Upper lobe of left lung (tissue), 6 donors: ENCODE data around the gene PRAC2. TPM values are rescaled to one million over a fixed set of nuclear protein-coding genes. Genes with fewer than 3 reads are reported as not detected.

ENCODE experiments used
- ATAC-seq, 2 donors: fragments of 200-7000 bp; cut with Tn5 transposase; one replicate each; pipeline ENCODE4 v1.9.1; 2022; ENCODE audit warnings: mild to moderate bottlenecking in 2 of 2, moderate library complexity in 2 of 2; ENCODE audit not compliant: low FRiP score in 2 of 2
- DNase-seq, 2 donors: peaks; one replicate each; pipeline ENCODE4 v3.0.0-alpha.2; 2019 to 2020
- H3K27ac ChIP-seq, 4 donors: fragments of 200-600 bp; sonication (generic); one replicate each; pipeline ENCODE4 v1.5.1; 2016 to 2019
- H3K27me3 ChIP-seq, 4 donors: fragments of 200-600 bp; sonication (generic); one replicate each; pipeline ENCODE4 v1.5.1; 2017 to 2019
- H3K36me3 ChIP-seq, 4 donors: fragments of 200-600 bp; sonication (generic); one replicate each; pipeline ENCODE4 v1.5.1; 2016 to 2019
- H3K4me1 ChIP-seq, 4 donors: fragments of 200-600 bp; sonication (generic); one replicate each; pipeline ENCODE4 v1.5.1; 2018 to 2019
- H3K4me3 ChIP-seq, 4 donors: fragments of 200-600 bp; sonication (generic); one replicate each; pipeline ENCODE4 v1.5.1; 2017 to 2019; ENCODE audit warnings: mild to moderate bottlenecking in 2 of 4, moderate library complexity in 1 of 4
- H3K9me3 ChIP-seq, 4 donors: fragments of 200-600 bp; sonication (generic); one replicate each; pipeline ENCODE4 v1.5.1; 2018 to 2019
- EP300 ChIP-seq, 4 donors: sonication (generic); formaldehyde crosslinking; IDR thresholded peaks; one replicate each; pipeline ENCODE4 v1.5.1; 2017; ENCODE audit warnings: antibody characterized with exemption in 4 of 4, control low read depth in 2 of 4
- POLR2A ChIP-seq, 4 donors: fragments of 450-650 bp; IDR thresholded peaks; one replicate each; pipeline ENCODE4 v1.5.1; 2016 to 2017; ENCODE audit warnings: antibody characterized with exemption in 4 of 4, mild to moderate bottlenecking in 2 of 4
- POLR2AphosphoS5 ChIP-seq, 2 donors: sonication (generic); formaldehyde crosslinking; IDR thresholded peaks; one replicate each; pipeline ENCODE4 v1.5.1; 2017; ENCODE audit warnings: antibody characterized with exemption in 2 of 2
- WGBS, 2 donors: methylation state at CpG; one replicate each; pipeline ENCODE4 v1.1.5; 2017 to 2018; 5-methylcytosine and 5-hydroxymethylcytosine counted together
- total RNA-seq, 6 donors: library from RNA; depleted of rRNA in 4 of 6; stranded (reverse); fragments of >200 nt in 4 of 6; gene quantifications; one replicate each; pipeline versions ENCODE4 v1.1.0 to v1.2.1, GENCODE V29; 2016 to 2021
- TF ChIP-seq, protein P1 (sequence below), 6 experiments: fragments of 450-650 bp in 4 of 6; fragments of 200-600 bp in 2 of 6; sonication (generic) in 2 of 6; IDR thresholded peaks; one replicate each; pipeline ENCODE4 v1.5.1; 2016 to 2019; ENCODE audit warnings: antibody characterized with exemption in 6 of 6
- donor health status: DM: no; HTN: no; CAD: no; lungs with moderate emphysema.
- donor health status: DM: no; HTN: yes; CAD: no; lungs with severe emphysema.

Gene PRAC2
- total RNA-seq, 6 donors from 2014 or later, result not detected

DNA sequence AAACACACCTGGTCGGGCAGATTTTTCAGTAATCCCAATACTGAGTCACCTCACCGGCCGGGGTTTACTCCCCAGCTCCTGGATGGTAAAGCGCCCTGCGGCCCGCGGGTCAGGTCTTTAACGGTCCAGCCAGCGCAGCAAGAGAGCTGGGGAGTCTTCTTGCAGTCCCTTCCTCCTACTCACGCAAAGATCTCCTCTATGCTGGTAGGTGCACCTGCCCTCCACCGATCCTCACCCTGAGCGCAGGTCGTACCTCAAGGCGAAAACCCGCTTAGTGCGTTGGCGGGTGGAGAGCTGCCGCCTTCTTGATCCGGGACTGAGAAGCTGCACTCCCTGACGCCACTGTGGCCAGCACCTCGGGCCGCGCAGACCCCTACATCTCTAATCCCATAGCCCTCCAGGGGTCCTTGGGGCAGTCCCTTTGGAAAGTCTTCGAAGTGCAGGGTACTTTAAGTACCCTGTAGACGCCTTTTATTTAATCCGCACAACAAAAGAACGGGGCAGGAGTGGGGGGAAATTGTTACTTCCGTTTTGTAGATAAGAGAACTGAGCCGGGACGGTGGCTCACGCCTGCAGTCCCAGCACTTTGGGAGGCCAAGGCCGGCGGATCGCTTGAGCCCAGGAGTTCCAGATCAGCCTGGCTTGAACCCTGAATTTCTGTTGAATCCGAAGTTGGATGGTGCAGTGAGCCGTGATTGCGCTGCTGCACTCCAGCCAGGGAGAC is 16.0 kb downstream of the PRAC2 start:
- Histone ChIP-seq H3K4me1 (peaks cover 0 to 7% (median 2%) of the 10 kb centered on the region in 4 donors), H3K9me3 (peaks cover 0 to 3% (median 0%) of the 10 kb centered on the region in 4 donors), H3K36me3 (no peaks in the 10 kb centered on the region), H3K27me3 (peaks cover 0 to 70% (median 23%) of the 10 kb centered on the region in 4 donors), H3K27ac (no peak overlapping the region), H3K4me3 (no peak overlapping the region)
- WGBS, 2 donors, result 4 to 7% methylated on average over 28 to 37 of the region's 37 CpGs
- DNase-seq (no peak), ATAC-seq (no peak)
- TF ChIP-seq POLR2A (IDR thresholded peaks at IDR 0.05), result no peak
- TF ChIP-seq, protein P1, sequence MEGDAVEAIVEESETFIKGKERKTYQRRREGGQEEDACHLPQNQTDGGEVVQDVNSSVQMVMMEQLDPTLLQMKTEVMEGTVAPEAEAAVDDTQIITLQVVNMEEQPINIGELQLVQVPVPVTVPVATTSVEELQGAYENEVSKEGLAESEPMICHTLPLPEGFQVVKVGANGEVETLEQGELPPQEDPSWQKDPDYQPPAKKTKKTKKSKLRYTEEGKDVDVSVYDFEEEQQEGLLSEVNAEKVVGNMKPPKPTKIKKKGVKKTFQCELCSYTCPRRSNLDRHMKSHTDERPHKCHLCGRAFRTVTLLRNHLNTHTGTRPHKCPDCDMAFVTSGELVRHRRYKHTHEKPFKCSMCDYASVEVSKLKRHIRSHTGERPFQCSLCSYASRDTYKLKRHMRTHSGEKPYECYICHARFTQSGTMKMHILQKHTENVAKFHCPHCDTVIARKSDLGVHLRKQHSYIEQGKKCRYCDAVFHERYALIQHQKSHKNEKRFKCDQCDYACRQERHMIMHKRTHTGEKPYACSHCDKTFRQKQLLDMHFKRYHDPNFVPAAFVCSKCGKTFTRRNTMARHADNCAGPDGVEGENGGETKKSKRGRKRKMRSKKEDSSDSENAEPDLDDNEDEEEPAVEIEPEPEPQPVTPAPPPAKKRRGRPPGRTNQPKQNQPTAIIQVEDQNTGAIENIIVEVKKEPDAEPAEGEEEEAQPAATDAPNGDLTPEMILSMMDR (IDR thresholded peaks at IDR 0.05), result no peak
- TF ChIP-seq POLR2AphosphoS5 (IDR thresholded peaks at IDR 0.05), result no peak
- no peak for TF ChIP-seq EP300 (IDR thresholded peaks at IDR 0.05)

DNA sequence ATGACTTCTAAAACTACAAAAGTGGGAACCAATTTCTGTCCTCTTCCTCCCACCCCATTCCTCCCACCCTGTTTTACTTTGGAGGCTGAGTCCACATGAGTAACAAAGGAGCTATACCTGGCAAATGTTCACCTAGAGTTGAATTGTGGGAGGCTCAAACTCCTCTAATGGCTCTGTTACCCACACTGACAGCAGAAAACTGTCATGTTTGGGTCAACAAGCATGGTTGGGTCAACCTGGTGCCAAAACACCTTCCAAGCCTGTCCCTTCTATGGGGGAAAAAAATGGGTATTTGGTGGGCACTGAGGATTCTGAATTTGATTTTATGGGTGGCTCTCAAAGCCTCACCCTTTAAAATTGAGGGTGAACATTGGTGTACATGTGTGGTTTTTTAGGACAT is 17.6 kb downstream of the PRAC2 start:
- peaks cover 0 to 70% (median 25%) of the 10 kb centered on the region in 4 donors for H3K27me3 ChIP-seq
- H3K4me3 ChIP-seq, result no peak overlapping the region
- H3K27ac ChIP-seq, result no peak overlapping the region
- DNase-seq (no peak), ATAC-seq (no peak)
- H3K36me3 ChIP-seq, result no peaks in the 10 kb centered on the region
- TF ChIP-seq EP300 (IDR thresholded peaks at IDR 0.05), result no peak
- no peak for TF ChIP-seq POLR2A (IDR thresholded peaks at IDR 0.05)
- TF ChIP-seq, protein P1 (IDR thresholded peaks at IDR 0.05), result no peak
- H3K4me1 ChIP-seq, result peaks cover 0 to 7% (median 2%) of the 10 kb centered on the region in 4 donors
- H3K9me3 ChIP-seq, result peaks cover 0 to 3% (median 0%) of the 10 kb centered on the region in 4 donors

DNA sequence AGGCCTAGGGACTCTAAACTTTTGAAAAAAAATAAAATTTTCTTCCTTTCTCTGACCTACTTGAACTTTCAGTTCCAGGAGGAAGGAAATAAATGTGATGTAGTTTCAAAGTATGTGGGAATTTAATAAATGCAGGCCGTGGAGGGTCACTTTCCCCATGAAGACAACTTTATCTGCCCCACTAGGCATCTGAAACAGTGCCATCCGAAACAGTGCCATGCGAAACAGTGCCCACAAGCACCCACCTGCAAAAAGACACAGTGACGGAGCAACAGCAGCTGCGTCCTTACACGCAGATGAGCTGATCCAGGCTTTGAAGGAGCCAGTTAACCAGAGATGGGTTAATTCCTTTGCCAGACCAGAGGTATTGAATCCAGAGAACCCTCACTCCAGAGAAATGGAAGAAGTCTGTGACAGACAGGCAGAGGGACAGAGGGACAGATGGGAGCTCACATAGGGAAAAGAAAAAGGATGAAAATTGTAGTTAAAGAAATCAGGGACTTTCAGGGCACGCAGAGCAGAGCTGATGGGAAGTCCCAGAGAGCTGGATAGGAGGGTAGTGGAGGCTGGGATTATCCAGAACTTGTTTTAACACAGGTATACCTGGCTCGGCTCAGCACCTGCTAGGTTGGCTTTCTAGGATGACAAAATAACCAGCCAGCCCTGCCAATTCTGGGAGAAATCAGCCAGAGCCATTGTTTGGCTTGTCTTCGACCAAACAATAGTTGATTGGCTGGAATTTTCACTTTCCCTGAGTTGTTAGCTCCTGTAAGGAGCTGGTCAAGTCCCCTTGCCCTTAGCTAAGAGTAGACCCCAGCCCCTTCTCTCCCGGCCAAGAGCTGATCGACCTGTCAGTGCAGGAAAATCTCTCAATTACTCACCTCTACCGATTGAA is 22.6 kb downstream of the PRAC2 start:
- H3K27me3 ChIP-seq, result peaks cover 2 to 83% (median 42%) of the 10 kb centered on the region in 4 donors
- no peaks in the 10 kb centered on the region for H3K9me3 ChIP-seq
- WGBS, 2 donors, result 17 to 20% methylated on average over 10 to 12 of the region's 12 CpGs
- TF ChIP-seq POLR2A (IDR thresholded peaks at IDR 0.05) (no peak), POLR2AphosphoS5 (IDR thresholded peaks at IDR 0.05) (no peak), EP300 (IDR thresholded peaks at IDR 0.05) (no peak)
- TF ChIP-seq, protein P1 (IDR thresholded peaks at IDR 0.05), result no peak
- no peak for DNase-seq
- no peaks in the 10 kb centered on the region for H3K36me3 ChIP-seq
- no peak for ATAC-seq
- peaks cover 0 to 14% (median 1%) of the 10 kb centered on the region in 4 donors for H3K4me1 ChIP-seq
- H3K27ac ChIP-seq, result no peak overlapping the region
- H3K4me3 ChIP-seq, result no peak overlapping the region

DNA sequence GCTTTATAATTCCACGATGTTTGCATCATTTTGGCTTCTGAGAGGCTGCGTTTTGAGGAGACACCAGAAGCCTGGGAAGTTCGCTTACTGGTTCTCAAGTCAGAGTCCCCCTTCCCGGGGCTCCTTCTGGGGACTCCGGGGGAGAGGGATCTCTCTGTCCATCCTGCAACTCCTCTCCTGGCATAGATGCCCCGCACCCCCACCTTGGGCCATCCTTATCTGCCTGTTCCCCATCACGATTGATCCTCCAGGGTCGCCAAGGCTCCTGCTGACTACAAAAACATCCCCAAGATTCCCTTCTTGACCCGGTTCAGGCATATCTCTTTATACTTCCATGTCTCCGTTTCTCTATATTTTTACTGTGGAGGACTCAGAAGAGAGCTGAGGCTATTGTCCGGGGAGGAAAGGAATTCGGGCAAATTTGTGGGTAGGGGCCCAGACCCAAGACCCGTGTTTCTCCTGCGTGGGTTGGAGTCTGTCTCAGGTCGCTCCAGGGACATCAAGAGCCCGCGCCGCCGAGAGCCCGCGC is 24.0 kb downstream of the PRAC2 start:
- no peak for TF ChIP-seq POLR2AphosphoS5 (IDR thresholded peaks at IDR 0.05)
- no peak for TF ChIP-seq POLR2A (IDR thresholded peaks at IDR 0.05)
- TF ChIP-seq EP300 (IDR thresholded peaks at IDR 0.05), result no peak
- TF ChIP-seq, protein P1 (IDR thresholded peaks at IDR 0.05), result no peak
- Histone ChIP-seq H3K36me3 (no peaks in the 10 kb centered on the region), H3K4me3 (no peak overlapping the region), H3K4me1 (peaks cover 0 to 14% (median 1%) of the 10 kb centered on the region in 4 donors), H3K27me3 (peaks cover 2 to 85% (median 46%) of the 10 kb centered on the region in 4 donors), H3K27ac (no peak overlapping the region), H3K9me3 (no peaks in the 10 kb centered on the region)
- 6% methylated on average over 15 to 21 of the region's 21 CpGs for WGBS, 2 donors
- DNase-seq (no peak), ATAC-seq (no peak)
